Measurements from ENCODE around the gene BCAN. TPM values are rescaled to one million over a fixed set of nuclear protein-coding genes. Genes with fewer than 3 reads are reported as not detected.

Gene BCAN
- total RNA-seq, 1 donor = not detected

DNA sequence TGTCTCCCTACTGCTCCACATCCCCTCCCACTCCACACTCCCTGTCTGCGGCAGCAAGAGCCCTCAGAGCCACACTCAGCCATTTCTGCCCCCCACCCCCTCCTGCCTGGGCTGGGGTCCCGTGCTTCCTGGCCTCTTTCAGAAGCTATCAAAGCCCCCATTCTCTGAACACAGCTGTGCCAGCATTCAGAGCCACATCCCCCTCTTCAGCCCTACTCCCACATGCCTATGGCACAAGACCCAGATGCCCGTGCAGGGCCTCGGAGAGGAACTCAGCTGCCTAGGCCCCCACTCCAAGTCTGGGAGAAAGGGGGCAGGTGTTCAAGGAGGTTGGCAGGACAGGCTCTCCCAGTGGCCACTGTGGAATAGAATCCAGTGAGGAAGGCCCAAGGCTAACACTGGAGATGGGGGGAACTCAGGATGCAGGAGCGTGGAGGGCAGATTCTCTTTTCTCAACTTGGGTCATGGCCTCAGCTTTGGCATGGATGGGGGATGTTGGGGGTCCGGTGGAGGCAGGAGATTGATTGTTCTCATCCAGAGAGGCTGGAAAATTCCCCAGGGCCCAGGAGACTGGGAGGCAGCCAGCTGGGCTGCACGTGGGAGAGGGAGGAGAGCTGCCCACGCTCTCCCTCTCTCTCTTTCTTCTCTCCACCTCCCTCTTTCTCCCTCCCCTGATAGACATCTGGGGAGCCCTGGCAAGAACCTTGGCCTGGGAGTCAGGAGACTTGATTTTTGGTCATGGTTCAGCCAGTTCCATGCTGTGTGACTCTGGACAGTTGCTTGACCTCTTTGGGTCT lies 3.5 kb upstream of the BCAN start:
- no peak for DNase-seq (ENCODE audit: low read depth)
- TF ChIP-seq, protein P1, sequence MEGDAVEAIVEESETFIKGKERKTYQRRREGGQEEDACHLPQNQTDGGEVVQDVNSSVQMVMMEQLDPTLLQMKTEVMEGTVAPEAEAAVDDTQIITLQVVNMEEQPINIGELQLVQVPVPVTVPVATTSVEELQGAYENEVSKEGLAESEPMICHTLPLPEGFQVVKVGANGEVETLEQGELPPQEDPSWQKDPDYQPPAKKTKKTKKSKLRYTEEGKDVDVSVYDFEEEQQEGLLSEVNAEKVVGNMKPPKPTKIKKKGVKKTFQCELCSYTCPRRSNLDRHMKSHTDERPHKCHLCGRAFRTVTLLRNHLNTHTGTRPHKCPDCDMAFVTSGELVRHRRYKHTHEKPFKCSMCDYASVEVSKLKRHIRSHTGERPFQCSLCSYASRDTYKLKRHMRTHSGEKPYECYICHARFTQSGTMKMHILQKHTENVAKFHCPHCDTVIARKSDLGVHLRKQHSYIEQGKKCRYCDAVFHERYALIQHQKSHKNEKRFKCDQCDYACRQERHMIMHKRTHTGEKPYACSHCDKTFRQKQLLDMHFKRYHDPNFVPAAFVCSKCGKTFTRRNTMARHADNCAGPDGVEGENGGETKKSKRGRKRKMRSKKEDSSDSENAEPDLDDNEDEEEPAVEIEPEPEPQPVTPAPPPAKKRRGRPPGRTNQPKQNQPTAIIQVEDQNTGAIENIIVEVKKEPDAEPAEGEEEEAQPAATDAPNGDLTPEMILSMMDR (IDR thresholded peaks at IDR 0.05; ENCODE audit: insufficient read depth, low read length) = no peak
- no peak overlapping the region for H3K4me3 ChIP-seq (ENCODE audit: low read depth, low read length)

DNA sequence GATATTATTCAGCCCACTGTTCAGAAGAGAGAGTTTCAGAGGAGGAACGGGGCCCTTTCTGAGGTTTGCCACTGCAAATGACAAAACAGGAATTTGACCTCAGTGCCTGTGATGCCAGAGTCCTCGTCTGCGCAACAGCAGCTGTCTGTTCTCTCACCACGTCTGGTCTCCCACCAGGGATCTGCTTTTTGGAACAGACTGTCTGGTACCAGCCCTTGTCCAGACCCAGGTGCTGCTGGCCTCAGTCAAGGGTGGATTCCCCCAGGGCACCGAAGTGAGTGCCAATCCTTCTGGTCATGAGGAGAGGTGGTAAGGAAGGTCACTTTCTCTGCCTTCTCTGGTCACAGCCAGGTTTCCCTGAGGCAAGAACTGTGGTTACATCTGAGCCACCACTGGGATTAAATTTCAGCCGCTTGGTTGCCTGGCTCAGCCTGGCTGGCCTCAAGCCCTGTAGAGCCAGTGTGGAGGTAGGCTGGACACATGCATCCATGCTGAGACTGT lies 2.3 kb upstream of the BCAN start:
- no peak for DNase-seq (ENCODE audit: low read depth)
- no peak overlapping the region for H3K4me3 ChIP-seq (ENCODE audit: low read depth, low read length)
- TF ChIP-seq, protein P1 (IDR thresholded peaks at IDR 0.05; ENCODE audit: insufficient read depth, low read length) = no peak

DNA sequence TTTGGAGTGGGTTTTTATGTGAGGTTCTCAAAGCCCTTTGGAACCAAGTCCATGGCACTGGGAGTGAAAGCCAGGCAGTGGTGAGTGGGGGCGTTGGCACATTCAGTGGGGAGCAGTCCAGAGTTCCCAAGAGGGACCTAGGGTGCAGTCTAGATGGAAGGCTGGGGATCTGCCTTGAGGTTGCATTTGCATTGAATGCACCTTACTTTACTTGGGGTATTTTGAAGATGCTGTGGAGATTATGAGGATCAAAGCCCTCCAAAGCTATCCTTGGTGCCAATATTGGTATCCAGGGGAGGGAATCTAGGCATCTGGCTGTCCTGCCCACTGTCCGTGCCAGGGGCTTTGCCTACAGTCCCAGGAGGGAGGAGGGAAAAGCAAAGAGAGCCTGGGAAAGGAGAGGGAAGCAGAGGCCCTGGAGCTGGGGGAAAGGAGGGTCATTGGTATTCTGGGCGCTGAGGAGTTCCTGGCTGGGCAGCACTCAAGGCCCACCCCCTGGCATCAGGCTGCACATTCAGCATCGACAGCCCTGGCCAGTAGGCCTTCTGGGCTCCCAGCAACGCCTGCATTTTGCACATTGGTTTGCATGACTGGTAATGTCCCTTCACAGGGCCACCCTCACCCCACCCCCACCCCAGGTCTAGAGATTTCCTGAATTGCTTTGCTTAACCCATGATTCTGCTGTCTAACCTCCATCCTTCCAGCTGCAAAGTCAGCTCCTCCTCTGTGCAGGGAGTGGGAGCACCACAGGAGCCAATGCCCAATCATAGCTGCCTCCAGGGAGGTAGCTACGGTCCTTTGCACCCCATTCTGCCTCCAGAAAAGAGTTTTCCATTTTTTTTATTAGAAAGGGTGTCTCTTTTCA lies 843 bp upstream of the BCAN start:
- TF ChIP-seq, protein P1 (IDR thresholded peaks at IDR 0.05; ENCODE audit: insufficient read depth, low read length) = no peak
- no peak overlapping the region for H3K4me3 ChIP-seq (ENCODE audit: low read depth, low read length)
- DNase-seq (ENCODE audit: low read depth) = no peak

DNA sequence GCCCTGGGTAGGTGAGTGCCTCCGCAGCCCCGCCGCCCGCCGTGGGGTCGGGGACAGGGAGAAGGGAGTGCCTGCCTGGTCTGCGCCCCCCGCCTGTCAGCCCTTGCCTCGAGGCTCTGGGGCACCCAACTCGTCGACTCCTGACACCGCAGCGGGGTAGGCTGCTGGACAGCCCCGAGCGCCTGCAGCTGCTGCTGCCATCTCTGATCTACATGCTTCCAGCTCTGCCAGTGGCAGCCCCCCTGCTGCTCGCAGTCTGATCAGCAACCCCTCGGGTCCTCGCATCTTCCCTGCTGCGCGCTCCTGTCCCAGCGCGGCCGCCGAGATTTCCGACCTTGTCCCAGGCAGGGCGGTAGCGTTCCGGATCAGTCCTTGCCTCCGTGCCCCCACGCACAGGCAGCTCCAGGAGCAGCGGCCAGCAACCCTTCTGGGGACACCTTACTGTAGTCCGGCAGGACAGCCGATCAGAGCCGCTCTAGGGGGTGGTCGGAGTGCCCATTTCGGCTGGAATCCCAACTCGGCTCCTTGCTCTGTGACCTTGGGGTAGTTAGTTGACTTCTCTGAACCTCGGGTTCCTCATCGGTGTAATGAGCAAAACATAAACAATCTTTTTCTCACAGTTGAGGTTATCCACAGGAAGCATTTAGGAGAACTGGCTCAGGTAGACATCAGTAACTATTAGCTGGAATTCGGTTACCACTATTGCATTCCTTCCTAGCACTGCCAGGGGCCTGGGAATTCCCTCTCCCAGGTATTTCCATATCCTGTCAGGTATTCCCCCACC lies 540 bp downstream of the BCAN start:
- no peak overlapping the region for H3K4me3 ChIP-seq (ENCODE audit: low read depth, low read length)
- DNase-seq (ENCODE audit: low read depth) = no peak
- TF ChIP-seq, protein P1 (IDR thresholded peaks at IDR 0.05; ENCODE audit: insufficient read depth, low read length) = no peak

DNA sequence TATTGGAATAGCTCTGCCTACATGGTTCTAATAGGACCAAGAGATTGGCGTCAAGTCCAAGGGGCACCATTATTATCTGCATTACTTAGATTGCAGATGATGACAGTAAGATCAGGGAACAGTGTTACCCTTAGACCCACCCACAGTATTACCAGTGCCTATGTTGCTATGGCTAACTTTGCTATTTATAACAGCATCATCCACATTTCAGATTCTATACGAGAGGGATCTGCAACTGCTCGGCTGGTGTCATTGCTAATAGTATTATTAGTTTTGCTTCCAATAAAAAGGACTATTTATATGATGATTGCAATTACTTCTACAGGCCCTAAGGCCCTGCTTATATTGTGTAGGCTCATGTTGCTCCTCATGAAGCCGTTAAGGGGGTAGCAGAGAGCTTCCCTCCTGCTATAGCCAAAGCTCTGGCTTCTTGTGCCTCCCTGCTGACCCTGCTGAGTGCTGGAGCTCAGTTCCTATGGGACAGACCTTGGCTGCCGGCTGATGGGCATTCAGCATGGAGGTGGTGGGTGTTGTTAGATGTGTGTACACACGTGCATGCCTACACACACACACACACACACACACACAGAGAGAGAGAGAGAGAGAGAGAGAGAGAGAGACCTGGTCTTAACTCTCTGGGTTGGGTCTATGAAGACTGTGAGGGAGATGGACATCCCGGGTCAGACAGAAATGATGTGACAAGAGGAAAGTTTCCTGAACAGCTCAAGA lies 1.3 kb downstream of the BCAN start:
- TF ChIP-seq, protein P1 (IDR thresholded peaks at IDR 0.05; ENCODE audit: insufficient read depth, low read length) = no peak
- no peak for DNase-seq (ENCODE audit: low read depth)

DNA sequence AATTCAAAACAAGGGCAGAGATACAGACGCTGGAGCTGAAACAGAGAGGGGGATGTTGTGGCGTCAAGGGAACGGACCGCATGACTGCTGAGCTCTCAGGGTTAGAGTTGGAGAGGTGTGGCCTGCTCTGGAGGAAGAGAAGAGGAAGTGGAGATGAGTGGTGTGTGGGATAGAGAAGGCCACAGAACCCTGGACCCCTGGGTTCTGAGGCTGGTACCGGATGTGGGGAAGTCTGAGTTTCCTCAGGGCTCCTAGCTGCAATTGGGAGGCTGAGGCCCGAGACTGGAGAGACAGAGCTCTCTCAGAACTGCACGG lies 1.8 kb downstream of the BCAN start:
- no peak overlapping the region for H3K4me3 ChIP-seq (ENCODE audit: low read depth, low read length)
- TF ChIP-seq, protein P1 (IDR thresholded peaks at IDR 0.05; ENCODE audit: insufficient read depth, low read length) = no peak
- no peak for DNase-seq (ENCODE audit: low read depth)

More for the DNA sequence above, 1.3 kb downstream of the BCAN start:
- no peak overlapping the region for H3K4me3 ChIP-seq (ENCODE audit: low read depth, low read length)
